GM18511 (cell line): ENCODE results near the gene DXO.
"Not testable (repeated sequence)": the region's sequence is repeated elsewhere in the genome, so short reads cannot be mapped to it uniquely, and the experiment has no call there.

Experiments
- ATAC-seq: cut with Tn5 transposase; IDR thresholded peaks from one replicate; pipeline ENCODE4 v1.9.1; 2021; ENCODE audit warnings: mild to moderate bottlenecking, moderate library complexity; ENCODE audit not compliant: unreplicated experiment

The DXO gene

GRCh38 chr6:31980195-31980876, 8.4 kb upstream of the DXO start:
- not testable (repeated sequence) for ATAC-seq

- no peak for ATAC-seq
Observed at GRCh38 chr6:31979238-31979898, 7.4 kb upstream of the DXO start.

DNA sequence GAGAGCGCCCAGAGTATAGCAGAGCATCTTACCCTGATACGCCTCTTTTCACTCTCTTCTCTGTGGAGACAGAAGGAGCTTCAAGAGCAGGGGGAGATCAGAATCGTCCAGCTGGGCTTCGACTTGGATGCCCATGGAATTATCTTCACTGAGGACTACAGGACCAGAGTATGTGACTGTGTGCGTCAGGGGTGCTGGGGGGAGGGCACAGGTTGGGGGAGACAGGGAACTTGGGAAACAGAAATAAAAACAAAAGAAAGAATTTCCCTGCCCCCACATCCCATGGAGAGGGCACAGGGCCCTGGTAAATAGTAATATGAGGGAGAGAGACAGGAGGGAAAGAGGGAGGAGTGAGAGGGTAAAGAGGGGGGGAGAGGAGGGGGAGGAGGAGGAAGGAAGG, 6.9 kb upstream of the DXO start:
- ATAC-seq = no peak

- no peak for ATAC-seq
Observed at GRCh38 chr6:31977816-31978431, 6.0 kb upstream of the DXO start.

DNA sequence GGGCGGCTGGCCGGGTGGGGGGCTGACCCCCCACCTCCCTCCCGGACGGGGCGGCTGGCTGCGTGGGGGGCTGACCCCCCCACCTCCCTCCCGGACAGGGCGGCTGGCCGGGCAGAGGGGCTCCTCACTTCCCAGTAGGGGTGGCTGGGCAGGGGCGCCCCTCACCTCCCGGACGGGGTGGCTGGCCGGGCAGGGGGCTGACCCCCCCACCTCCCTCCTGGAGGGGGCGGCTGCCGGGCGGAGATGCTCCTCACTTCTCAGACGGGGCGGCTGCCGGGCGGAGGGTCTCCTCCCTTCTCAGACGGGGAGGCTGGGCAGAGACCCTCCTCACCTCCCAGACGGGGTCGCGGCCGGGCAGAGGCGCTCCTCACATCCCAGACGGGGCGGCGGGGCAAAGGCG, 4.1 kb upstream of the DXO start:
- not testable (repeated sequence) for ATAC-seq

DNA sequence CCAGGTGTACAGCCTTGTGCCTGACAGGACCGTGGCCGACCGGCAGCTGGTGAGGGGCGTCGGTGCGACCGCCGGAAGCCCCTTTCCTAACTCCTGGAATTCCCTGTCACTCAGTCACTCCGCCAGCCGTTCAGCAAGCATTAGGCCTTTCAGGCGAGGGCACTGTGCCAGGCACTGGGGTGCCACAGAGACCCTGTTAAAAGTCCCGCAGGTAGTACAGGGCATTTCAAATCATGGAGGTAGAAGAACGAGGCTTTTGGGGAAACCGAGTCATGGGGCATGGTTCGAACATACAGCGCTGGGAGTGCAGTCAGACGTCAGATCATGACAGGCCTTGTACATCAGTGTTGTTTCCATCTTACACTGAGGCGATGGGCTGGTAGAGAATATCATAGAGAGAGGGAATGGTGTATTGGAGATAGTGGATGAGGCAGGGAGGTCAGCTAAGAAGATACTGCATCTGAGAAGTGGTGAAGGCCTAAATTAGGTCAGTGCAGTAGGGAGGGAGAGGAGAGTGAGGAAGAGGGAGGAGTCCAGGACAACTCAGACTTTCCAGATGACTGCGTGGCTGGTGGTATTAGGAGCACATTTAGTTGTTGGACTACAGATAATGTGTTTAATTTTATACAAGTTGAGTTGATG, 892 bp upstream of the DXO start:
- no peak for ATAC-seq

- ATAC-seq = no peak
Observed at GRCh38 chr6:31971279-31971992, 502 bp downstream of the DXO start.

DNA sequence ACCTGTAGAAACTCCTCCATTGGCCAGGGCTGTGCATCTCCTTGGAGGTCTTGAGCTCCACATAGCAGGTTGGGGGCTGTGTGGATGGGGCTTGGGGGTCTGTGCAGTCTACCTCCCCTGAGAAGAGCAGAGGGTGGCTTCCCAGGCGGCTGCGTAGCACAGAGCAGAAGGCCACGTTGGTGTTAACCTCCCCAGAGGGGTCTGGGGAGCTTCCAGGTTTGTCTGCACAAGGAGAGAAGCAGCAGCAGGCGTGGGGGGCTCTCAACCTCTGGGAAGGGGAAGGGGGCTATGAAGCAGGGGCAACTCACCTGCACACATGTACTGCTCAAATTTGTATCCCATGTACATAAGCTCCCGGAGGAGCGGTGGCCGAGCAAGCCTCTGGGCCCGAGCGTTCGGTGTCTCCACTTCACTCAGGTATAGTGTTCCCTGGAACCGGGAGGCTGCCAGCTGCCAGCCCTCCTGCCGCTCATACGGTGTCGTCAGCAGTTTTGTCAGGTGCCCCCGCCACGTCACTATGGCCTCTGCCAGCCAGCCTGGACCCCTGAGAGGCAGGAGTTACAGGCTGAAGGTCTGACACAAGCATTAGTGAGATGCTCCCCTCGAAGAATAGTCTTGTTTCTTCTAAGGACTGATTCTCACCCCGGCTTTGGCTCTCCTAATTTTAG, 1.2 kb downstream of the DXO start:
- no peak for ATAC-seq

GRCh38 chr6:31969712-31970603, 2.0 kb downstream of the DXO start:
- no peak for ATAC-seq

- no peak for ATAC-seq
Observed at GRCh38 chr6:31968791-31969711, 2.9 kb downstream of the DXO start.

DNA sequence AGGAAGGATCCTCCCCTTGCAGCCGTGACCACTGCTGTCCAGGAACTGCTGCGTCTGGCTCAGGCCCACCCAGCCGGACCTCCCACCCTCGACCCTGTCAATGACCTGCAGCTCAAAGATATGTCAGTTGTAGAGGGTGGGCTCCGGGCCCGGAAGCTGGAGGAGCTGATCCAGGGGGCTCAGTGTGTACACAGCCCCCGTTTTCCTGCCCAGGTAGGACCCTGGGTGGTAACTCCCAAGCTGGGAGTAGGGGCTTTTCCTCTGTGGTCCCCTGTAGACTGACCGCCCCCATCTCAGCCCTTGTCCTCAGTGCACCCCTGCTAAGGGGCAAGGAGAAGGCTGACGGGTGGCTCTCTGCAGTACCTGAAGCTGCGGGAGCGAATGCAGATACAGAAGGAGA, 3.6 kb downstream of the DXO start:
- no peak for ATAC-seq

- ATAC-seq = no peak
Observed at GRCh38 chr6:31967926-31968320, 4.0 kb downstream of the DXO start.

DNA sequence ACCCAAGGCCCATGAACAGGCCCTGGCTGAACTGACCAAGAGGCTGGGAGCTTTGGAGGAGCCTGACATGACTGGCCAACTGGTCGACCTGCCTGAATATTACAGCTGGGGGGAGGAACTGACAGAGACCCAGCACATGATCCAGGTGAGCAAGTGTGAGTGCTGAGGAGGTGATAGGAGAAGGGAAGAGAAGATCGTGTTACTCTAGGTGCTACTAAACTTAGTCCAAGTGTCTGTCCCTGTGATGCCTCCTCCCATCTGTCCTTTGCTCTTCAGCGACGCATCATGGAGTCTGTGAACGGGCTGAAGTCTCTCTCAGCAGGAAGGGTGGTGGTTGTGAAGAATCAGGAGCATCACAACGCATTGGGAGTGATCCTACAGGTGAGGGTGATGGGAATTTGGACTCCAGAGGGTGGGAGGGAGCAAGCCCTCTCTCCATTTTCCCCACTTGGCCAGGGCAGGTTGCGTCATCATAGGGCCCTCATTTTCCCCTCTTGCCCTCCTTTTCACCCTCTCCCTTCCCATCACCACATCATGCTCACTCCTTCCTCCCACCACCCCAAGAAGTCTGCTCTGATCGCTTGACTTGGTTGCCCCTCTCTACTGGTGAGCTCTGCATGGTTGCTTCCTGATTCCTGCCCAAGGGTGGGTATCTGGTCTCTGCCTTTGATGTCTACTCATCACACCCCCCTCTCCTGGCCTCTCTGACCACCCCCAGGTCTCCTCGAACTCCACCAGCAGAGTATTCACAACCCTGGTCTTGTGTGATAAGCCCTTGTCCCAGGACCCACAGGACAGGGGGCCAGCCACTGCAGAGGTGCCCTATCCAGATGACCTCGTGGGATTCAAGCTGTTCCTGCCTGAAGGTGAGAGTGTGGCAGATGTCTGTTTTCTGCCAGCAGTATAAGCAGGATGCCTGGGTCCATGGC, 4.7 kb downstream of the DXO start:
- ATAC-seq = no peak

- no peak for ATAC-seq
Observed at GRCh38 chr6:31966506-31966905, 5.4 kb downstream of the DXO start.

DNA sequence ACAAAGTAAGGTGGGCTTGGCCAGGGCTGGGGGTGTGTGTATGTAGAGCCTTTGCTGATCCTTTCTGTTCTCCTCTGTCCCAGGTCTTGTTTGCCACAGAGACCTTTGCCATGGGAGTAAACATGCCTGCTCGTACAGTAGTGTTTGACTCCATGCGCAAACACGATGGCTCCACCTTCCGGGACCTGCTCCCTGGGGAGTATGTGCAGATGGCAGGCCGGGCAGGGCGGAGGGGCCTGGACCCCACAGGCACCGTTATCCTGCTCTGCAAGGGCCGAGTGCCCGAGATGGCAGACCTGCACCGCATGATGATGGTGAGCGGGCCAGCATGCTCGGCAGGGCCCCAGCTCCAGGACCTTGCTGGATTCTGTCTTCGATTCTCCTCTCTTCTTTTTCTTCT, 6.2 kb downstream of the DXO start:
- ATAC-seq = no peak

- ATAC-seq = no peak
Observed at GRCh38 chr6:31963921-31964320, 8.0 kb downstream of the DXO start.

DNA sequence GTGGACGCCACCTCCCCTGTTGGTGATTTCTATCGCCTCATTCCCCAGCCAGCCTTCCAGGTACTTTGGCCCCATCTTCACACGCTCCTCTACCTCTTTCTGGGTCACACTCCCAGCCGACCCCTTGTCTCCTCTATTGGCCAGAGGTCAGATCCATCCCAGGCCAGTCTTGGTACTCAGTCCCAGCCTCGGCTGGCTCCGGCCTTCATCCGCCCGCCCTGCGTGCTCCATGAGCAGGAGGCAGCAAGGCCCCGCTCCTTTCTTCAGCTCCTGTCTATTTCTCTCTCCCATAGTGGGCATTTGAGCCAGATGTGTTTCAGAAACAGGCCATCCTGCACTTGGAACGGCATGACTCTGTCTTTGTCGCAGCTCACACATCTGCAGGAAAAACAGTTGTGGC, 10.3 kb downstream of the DXO start:
- no peak for ATAC-seq
